Activated CD8-positive, alpha-beta memory T cell treated with anti-CD3 and anti-CD28 coated beads, Interleukin-2, amount 50 U/mL, for 24 hours (primary cell): ENCODE data around the gene CEP85.
A peak's percentile ranks its signal among the peaks of the same experiment; 100 is the strongest.

Experiments
- DNase-seq: peaks from one replicate; pipeline ENCODE4 v3.0.0-alpha.2; 2020; ENCODE audit errors: extremely low read depth

The CEP85 gene

GRCh38 chr1:26278724-26279455 is 44.9 kb downstream of the CEP85 start:
- DNase-seq: no peak

- peak; percentile 54 for DNase-seq
Measured at GRCh38 chr1:26279456-26280332, 45.7 kb downstream of the CEP85 start, which contains the start of gene SH3BGRL3. Gene SH3BGRL3 (plus strand): TSS chr1:26280086. CDS start chr1:26280156, 70 bp downstream.

DNA sequence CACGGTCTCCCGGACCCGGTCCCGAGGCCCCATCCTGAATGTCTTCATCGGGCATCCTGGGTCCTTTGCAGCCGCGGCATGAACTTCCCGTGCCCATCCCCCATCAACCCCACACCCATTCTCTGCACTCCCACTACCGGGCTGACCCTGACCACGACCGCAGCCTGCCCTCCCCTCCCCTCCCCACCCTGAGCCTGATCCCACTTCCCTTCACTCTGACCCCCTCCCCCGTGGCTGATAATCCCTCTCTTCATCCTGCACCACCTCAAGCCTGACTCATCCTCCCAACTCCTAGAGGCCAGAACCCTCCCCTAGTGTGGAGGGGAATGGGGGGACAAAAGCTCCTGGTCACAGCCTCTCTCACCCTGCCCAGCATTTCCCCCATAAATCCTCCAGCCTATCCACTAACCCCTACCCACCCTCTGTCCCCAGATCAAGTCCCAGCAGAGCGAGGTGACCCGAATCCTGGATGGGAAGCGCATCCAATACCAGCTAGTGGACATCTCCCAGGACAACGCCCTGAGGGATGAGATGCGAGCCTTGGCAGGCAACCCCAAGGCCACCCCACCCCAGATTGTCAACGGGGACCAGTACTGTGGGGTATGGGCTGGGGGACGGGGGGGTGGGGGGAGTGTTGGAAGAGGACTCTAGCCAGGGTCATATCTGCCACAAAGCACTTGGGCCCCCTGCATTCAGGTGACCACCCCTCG is 46.5 kb downstream of the CEP85 start:
- DNase-seq: no peak

- no peak for DNase-seq
Measured at GRCh38 chr1:26281091-26281958, 47.3 kb downstream of the CEP85 start.

- DNase-seq: no peak
Measured at GRCh38 chr1:26281971-26282370, 48.0 kb downstream of the CEP85 start.

- no peak for DNase-seq
Measured at GRCh38 chr1:26282401-26282918, 48.5 kb downstream of the CEP85 start.

DNA sequence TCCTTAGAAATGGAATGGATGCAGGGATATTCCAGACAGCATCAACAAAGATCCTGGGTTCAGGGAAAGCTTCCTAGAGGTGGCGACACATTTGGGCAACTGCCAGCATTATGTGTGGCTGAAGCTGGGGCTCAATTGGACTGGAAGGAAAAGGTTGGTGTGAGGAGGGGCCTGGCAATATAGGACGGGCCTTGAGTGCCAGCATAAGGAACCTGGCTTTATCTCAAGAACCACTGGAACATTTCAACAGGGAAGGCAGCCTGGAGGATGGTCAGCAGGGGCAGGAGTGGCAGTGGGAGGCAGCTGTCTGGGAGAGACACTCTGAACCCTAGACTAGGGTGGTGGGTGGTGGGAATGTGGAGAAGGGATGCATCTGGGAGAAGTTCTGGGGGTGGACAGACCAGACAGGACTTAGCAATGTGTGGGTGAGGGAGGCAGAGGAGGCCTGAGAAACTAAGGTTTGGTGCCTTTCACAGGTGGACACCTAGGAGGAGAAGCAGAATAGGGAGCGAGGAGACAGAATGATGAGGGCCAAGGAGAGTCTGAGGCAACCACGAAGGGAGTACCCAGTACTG is 49.4 kb downstream of the CEP85 start:
- DNase-seq: no peak

DNA sequence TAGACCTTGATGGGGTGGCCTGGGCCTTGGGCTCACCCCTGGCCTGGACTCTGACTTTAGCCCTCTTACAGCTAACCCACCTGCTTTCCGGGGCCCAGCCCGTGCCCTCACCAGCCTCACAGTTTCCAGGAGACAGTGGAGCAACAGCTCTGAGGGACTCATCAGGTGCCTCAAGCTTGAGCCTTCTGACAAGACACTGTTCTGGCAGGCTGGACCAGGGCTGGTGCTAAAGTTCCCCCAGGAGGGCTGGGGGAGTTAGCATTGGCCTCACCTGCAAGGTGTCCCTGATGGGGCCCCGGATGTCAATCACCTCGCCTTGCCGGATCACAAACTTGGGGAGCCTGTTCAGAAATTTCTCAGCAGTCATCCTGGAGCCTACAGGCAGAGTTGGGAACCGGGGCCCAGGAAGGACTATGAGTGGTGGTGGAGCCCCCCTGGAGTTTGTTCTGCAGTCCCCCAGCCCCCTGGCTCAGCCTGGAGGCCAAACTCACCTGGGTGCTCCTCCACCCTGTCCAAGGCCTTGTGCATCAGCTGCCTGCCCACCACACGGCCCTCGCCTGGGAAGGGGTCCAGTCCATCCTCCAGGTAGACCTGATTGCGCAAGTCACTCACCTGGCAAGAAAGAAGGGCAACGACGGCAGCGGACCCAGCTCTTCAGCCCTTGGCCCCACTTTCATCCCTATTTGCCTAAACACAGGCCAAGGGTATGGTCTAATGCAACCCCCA is 50.0 kb downstream of the CEP85 start:
- no peak for DNase-seq

DNA sequence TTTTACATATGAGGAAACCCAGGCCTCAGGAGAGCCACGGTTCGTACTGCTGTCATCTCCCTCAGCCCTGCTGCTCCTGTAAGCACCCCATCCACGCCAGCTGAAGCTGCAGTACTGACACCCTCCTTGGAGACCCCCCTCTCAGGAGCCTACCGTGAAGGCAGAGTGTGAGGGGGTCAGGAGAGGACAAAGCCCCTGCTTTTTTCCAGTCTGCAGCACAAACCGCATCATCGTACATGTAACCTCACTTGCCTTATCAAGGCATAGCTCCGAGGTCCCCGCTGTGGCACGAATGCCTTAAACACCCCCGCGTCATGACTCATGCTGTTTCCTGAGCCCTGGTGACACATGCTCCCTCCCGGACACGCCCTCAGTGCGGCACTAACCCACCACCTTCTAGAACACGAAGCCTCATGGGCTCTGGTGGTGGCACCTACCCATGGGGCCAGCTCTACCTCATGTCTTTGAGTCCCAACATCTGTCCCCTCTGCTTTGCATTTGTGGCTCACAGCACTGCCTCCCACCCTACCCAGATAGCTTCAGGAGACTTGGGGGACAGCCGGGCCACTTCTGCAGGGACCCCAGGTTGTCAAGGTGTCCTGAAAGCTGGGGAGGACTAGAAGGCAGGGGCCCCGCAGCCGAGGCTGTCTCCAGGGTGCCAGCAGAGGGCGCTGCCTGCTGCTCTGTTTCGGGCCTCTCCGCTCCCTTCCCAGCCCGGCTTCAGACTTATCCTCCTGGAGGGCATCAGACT is 50.8 kb downstream of the CEP85 start:
- peak; percentile 94 for DNase-seq

DNA sequence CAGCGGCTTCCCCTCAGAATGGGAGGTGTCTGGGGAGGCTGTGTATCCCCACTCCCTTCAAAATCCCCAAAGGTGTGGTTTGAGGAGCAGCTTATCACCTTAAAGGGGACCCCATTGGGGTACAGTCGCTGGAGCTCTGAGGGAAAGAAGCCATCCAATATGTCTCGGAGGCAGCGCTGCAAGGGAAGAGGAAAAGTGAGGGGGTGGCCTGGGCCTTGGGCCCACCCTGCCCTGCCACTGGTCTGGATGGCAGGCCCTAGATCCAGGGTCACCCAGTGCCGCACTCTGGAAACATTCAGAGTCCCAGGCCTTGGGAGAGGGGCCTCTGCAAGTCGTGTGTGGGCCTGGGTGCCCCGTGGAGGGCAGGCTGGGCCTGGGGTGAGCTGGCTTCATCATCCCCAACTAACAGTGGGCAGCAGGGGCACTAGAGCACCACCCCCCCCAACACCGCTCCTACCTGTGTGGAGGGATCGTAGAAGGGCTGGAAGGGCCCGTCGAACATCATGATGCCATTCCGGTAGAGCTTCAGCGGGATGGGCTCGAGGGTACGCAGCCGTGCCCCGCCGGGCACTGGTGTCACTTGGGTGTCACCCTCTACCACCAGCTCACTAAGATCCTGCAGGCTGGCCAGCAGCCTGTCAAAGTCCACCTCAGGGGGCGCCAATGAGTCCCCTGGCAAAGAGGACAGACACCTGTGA is 51.5 kb downstream of the CEP85 start:
- no peak for DNase-seq

- DNase-seq: no peak
Measured at GRCh38 chr1:26286064-26286416, 52.0 kb downstream of the CEP85 start.

DNA sequence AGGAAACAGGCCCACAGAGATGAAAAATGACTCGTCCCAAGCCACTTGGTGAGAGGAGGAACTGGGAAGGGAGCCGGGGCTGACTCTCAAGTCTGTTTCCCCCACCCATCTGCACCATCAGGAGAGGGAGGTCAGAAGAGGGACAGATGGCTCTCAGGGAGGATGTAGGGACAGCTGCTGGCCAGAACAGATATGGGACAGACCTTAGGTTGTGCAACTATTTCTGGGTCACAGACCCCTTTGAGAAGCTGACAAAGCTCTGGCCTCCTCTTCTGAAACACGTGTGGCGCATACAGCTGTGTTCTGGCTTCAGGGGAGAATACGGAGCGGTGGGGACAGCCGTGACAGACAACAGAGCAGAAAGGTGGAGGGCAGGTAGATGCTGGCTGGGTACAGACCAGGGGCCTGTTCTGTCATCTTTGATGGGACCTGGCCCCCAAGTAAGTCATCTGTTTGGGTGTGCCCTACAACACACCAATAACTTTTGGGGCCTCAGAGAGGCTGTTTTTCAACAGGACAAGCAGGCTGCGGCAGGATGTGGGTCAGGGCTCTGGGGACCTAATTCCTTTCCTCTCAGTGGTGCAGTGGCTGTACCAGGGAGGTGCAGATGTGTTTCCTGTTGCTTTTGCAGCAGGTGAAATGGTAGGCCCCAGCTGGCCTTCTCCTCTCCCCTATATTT is 53.2 kb downstream of the CEP85 start:
- no peak for DNase-seq

DNA sequence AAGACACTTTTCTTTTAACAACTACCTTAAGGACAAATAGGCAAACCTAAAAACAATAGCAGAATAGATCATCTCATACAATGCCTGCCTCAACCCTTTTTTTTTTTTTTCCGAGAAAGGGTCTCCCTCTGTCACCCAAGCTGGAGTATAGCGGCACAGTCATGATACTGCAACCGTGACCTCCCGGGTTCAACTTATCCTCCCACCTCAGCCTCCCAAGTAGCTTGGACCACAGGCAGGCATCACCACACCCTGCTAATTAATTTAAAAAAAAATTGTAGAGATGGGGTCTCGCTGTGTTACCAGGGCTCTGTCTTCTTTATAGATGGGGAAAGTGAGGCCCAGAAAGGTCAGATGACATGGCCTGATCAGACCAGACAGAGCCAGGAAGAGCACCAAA is 53.8 kb downstream of the CEP85 start:
- no peak for DNase-seq

DNA sequence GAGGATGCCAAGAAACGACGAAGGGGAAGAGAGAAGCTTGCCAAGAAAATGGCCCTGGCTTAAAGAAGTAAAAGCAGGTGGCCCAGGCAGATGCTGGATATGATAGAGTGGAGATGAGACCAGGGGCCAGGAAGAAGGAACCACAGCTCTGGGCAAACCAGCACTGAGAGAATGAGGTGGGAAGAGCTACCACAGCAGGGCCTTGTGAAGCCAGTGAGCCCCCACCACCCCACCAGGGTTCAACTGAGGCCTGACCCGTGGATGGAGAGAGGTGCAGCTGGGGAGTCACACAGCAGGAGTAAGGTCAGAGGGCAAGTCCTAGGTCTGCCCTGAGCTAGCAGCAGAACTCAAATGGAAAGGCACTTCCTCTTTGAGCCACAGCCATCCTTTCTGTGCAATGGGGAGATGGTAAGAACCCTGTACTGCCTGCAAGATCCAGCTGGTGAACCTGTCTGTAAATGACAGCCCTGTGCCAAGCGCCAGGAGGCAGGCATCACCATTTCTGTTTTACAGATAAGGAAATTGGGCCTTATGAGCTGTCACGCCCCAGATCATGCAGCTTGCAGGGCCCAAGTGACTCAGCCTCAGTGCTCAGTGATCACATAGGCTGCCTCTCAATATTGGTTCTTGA is 54.4 kb downstream of the CEP85 start:
- no peak for DNase-seq

DNA sequence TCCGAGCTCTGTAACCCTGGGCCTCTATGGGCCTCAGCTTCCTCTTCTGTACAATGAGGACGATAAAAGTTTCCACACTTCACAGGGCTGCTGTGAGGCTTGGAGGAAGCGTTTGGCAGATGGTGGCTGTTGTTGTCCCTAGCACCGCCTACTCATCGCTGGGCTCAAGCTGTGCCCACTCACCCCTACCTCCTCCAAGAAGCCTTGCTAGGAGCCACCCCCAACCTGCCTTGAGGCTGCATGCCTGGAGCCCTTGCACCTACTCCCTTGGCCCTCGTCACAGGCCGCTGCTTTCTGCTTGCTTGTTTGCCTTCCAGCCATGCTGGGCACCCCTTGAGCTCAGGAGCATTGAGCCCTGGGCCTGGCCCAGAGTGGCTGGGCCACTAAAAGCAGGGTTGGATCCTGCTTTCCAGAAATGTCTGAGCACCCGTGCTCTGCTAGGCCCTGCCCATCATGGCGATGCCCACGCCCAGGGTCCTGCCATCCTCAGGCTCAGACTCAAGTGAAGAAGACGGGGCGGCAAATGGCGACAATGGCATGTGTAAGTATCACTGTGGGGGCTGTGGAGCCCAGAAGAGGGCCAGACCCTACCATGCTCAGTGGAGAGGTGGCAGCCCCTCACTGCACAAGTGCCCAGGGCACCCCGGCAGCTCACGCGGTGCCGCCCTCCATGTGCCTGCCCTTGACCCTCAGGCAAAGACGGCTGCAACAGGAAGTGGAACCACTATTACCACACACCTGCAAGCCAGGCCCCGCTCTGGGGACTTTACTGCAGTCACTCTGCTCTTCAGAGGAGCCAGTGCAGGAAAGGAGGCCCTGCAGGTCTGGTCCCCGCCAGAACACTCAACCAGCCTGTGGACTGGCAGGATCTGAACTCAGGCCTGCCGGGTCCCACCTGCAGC is 55.4 kb downstream of the CEP85 start:
- no peak for DNase-seq

- DNase-seq: no peak
Measured at GRCh38 chr1:26290122-26290881, 56.3 kb downstream of the CEP85 start.
